ENCODE results near the gene DGKG. TPM values are rescaled to one million over a fixed set of nuclear protein-coding genes. Genes with fewer than 3 reads are reported as not detected.

DGKG gene
- total RNA-seq, 1 donor from 2014 or later: not detected

DNA sequence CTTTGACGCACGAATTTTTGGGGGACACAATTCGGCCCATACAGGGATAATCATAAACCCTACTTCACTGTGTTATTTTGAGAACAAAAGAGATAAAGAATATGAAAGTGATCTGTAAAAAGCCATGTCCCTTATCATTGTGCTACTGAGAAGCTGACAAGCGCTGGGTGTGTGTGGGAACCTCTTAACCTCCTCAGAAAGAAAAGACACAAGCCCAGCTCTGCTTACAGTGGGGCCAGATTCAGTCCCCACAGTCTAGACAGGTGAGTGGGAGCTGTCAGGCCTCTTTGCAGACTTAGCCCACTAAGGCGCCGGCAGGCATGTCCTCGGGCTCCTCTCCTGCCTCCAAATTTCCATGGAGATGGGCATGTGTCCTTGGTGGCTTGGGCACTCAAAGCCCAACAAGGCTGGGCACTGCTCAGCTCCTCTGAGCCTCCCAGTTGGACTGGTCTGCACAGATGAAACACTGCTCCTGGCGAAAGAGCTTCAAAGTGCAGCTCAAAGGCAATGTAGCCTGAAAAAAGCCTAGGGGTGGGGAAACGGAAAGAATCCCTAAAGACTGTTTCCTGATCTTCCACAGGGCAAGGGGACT, 188.7 kb downstream of the DGKG start:
- no peak for DNase-seq (ENCODE audit: low read depth in 2 of 2)

DNA sequence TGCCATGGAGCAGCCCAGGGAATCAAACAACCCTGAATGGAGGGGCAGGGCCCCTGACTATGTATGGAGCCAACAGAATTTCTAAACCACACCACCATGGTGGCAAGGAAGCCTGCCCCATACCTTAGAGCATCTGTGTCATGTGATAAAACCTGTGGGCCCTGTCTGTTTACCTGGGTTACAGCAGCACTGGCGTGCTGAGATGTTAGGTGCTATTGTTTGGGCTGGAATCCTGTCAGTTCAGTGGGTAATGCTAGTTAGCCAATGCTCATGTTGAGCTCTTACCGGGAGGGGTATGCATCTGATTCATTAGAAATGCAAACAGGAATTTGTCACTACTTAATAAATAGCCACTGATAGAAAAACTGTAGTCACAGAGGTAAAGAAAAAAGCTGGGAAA, 189.7 kb downstream of the DGKG start:
- no peak for DNase-seq (ENCODE audit: low read depth in 2 of 2)

- DNase-seq (ENCODE audit: low read depth in 2 of 2): no peak
Observed at GRCh38 chr3:186171521-186171920, 190.5 kb downstream of the DGKG start.

DNA sequence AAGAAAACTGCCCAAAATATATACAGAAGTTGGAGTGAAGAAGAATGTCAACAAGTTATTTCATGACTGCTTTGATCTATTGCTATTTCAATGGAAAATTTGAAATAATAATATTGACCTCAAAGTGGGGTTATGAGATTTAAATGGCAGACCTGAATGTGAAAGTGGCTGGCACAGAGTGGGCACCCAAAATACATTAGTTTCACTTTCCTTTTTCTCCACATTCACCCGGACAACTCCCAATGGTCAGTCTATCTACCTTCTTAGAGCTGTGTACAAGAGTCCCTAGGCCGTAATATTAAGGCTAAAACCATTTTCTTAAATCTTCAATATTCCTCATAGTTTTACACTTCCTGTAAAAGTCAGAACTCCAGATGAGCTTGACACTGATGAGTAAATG, 191.5 kb downstream of the DGKG start:
- no peak for DNase-seq (ENCODE audit: low read depth in 2 of 2)

DNA sequence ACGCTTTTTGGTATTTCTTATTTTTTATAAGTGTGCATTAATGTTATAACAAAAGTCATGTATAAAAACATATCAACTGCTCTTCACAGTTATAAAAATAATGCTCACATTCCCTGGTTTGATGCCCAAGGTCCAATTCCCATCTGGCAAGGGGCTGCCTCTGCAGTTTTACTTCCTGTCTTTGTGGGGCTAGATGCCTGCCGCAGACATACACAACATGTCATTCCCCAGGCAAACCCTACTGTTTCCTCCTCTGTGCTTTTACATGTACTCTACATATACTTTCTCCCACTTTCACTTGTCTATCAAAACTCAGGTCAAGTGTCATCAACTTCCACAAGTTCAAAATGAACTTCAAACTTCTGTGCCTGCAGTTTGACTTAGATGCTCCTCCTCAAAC, 192.7 kb downstream of the DGKG start:
- DNase-seq (ENCODE audit: low read depth in 2 of 2): no peak

DNA sequence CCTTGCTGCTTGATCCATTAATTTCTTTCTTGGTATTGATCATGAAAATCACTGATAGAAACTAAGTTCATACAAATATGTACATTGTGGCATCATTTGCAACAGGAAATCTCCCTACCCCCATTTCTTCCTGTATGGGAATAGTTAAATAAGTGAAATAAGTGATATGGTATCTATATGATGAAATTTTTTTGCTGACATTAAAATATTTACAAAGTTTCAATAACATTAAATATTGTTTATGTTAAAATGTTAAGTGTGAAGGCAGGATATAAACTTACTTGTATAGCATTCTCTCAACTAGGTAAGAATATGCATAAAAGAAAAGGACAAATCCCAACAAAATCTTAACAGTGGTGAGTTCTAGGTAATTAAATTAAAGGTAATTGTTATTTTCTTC, 193.1 kb downstream of the DGKG start:
- no peak for DNase-seq (ENCODE audit: low read depth in 2 of 2)

GRCh38 chr3:186167646-186168395, 194.2 kb downstream of the DGKG start:
- DNase-seq (ENCODE audit: low read depth in 2 of 2): no peak

DNA sequence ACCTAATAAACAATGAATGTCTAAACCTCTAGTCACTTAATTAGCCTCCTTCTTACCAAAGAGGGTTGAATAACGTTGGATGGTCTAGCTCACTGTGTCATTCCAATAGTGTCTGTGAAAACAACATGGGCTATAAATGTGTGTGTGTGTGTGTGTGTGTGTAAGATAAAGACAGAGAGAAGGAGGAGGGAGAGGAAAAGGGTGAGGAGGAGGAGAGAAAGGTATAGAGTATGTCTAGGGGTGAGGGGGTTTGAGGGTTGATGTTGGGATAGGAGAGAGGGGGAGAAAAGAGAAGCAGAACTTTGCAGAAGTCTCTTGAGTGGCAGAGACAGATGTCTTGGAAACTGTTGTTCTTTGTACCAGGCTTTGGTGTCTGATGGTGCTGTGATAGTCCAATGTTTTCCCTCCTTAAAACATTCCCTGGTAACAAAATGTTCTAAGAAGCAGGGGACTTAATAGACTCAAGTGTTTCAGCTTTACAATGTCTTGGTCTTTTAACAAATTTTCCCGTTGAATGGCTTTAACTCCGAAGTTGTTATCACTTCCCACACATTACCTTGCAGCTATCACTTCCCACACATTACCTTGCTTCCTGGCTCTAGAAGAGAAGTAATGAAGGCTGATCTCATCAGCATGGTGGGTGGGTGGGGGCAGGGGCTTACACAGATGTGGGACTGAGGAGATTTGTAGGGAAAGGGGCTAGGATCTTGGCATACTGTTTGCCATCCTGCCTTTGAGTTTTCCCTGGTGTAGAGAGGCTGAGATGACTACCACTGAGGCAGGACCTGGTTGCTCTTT, 195.3 kb downstream of the DGKG start:
- no peak for DNase-seq (ENCODE audit: low read depth in 2 of 2)

DNA sequence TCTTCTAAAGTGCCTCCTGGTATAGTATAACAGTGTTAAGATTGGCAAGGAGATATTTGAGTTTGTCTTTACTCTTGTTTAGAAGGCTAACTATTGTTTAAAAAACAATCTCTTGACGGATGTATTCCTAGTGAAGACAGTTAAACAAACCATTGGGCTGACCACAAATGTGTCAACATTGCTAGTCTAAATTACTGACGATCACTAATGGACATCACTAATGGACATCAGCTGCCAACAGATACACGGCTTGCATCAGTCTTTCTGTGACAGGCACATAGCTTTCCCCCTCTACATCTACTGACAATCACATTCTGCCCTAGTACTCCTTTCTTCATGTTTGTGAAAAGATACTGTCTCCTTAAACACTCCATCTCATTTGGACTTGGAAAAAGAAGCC, 196.0 kb downstream of the DGKG start:
- DNase-seq (ENCODE audit: low read depth in 2 of 2): no peak

DNA sequence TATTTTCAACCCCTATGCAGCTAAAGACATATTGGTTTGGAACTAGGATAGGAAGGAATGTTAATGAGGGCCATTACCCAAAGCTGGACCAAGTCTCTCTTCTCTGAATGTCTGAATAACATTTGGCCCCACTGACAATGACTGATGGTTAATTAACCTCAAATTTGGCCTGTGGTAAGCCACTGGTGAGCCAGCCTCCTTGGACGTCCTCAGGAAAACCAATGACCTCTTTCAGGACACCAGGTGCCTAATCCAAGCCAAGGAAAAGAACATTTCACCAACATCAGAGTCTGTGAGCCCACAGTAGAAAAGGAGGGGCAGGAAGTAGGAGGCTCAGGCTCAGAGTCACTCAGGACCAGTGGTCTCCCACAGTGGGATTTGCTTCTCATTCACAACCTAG, 196.7 kb downstream of the DGKG start:
- no peak for DNase-seq (ENCODE audit: low read depth in 2 of 2)

DNA sequence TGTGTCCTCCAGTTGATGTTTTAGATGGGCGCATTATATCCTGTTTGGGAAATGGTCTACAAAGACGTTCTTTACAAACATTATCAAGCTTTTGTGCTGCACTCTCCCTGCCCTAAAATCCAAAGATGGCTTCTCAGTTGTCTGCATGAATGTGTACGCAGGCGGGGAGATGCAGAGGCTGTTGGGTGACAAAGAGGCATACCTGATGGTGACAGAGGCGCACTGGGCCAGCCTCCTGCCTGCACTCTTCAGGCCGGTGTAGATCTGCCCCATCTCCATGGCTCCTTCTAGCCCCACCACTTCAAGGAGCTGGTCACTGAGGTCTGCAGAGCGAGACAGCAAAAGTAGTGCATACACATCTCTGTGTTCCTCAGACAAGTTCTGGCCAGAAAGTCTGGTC, 197.3 kb downstream of the DGKG start:
- DNase-seq (ENCODE audit: low read depth in 2 of 2): no peak

- DNase-seq (ENCODE audit: low read depth in 2 of 2): no peak
Observed at GRCh38 chr3:186162221-186162620, 199.8 kb downstream of the DGKG start.

DNA sequence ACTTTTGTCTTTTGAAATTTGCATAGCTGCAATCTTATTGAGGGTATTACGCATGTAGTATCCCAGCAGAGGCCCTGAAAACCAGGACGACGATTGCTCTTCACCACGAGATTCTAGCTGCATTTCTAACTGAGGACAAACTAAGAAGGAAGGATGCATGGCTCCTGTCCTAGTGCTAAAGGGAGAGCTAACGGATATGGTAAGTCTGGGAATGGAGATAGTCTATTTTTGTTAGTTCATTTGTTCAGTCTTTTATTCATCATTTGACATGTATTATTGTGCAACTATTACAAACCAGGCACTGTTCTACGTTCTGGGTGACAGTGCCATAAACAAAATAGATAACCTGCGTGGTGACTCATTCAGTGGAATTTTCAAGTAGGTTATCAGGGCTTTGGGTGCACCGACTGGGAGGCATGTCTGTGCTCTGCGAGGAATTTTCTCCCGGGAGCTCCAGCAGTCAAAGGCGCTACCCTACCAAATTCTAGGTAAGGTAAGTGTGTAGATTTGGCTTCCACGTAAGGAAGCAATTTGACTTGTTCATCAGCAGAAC, 201.3 kb downstream of the DGKG start:
- DNase-seq (ENCODE audit: low read depth in 2 of 2): no peak

DNA sequence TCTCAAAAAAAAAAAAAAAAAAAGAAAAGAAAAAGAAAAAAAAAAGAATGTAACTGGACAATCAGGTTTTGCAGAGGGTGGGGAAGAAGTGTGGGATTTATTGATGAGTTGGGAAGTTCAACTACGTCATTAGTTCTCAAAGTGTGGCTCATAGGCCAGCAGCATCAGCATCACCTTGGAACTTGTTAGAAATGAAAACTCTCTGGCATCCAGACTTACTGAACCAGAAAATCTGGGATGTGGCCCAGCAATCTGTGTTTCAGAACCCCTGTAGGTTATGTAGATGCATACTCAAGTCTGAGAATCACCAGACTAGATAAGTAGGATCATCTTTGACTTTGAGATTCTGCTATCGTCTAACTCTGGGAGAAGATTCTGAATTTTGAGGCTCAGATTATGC, 207.4 kb downstream of the DGKG start:
- DNase-seq (ENCODE audit: low read depth in 2 of 2): no peak

- no peak for DNase-seq (ENCODE audit: low read depth in 2 of 2)
Observed at GRCh38 chr3:186152889-186153292, 209.1 kb downstream of the DGKG start.

GRCh38 chr3:186152361-186152798, 209.7 kb downstream of the DGKG start:
- DNase-seq (ENCODE audit: low read depth in 2 of 2): no peak

DNA sequence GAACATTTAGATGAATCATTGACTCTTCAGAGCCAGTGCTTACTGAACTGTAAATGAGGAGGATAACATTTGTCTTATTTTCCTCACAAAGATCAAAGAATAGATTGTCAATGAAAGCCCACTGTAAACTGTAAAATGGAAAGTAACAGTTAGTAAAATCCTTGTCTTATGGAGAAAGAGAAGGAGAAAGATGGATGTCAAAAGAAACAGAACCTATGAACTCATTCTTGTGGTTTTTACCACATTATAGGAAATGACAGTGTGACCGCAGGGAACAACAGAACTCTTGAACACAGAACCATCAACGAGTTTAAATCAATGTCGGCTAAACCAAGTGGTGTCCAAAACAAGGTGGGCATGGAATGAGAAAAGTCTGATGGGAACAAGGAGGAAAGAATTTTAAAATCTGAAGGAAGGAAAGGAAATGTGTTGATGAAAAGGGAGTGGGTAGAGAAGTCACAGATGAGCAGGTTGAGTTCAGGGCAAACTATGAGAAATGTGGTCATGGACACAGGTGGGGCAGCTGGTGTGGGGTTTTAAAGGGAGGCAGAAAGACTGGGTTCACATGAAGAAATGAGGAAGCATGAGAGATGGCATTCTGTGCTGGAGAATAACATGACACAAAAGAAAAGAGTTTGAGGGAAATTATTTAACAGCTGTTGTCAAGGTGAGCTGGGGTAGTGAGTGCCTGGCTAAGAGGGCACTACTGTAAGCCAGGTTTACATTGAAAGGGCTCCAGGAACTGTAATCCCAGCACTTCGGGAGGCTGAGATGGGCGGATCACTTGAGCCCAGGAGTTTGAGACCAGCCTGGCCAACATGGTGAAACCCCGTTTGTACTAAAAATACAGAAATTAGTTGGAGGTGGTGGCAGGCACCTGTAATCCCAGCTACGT, 210.7 kb downstream of the DGKG start:
- no peak for DNase-seq (ENCODE audit: low read depth in 2 of 2)

DNA sequence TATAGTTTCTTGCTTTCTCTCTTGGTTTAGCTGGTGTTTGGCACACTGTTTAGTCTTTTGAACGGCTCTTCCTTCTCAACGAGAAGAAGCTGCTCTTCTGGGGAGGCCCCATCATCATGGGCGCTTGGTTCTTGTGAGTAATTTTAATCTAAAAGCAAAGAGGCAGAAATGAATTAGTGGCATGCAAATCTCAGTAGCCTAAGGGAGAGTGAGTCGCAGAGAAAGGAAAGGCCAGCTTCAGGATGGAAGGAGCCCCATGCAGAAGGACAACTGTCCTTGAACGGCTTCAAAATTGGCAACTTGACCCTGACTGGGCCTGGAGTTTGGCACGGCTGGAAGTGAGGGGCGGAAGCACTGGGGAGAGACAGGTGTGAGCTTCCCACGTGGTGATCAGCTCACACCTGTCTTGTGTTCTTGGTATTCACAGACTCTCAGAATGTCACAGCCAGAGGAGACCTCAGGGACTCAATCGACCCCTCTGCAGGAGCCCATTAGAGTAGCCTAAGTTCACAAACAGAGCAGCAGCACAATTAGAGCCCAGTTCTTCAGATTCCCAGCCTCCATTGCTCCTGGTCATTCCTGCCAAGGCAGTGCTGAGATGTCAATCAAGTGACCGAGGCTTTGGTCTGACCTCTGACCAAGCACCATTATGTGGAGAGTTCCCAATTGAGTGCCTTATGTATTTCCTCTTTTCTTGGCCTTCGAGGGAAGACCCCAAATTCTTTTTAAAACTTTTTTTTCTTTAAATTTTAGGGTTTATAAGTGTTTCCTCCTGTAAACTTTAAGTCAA, 211.8 kb downstream of the DGKG start:
- DNase-seq (ENCODE audit: low read depth in 2 of 2): no peak

- no peak for DNase-seq (ENCODE audit: low read depth in 2 of 2)
Observed at GRCh38 chr3:186149319-186149960, 212.6 kb downstream of the DGKG start.

DNA sequence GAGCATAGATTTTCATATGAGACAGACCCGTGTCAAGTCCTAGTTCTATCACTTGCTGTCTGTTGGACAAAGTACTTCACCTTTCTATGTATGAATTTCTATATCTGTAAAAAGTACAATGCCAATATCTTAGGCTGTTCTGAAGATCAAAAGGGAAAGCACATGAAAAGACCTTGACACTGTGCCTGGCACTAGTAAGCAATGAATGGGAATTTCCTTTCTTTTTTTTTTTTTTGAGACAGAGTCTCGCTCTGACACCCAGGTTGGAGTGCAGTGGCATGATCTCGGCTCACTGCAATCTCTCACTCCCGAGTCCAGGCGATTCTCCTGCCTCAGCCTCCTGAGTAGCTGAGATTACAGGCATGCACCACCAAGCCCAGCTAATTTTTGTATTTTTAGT, 217.8 kb downstream of the DGKG start:
- DNase-seq (ENCODE audit: low read depth in 2 of 2): no peak

All from lung microvascular endothelial cell (primary cell).